ENCODE data around the gene GTF2E1.

Gene GTF2E1

GRCh38 chr3:120745466-120745865 is 2.9 kb downstream of the GTF2E1 start:
- no peak for TF ChIP-seq CTCF (IDR thresholded peaks at IDR 0.05)

GRCh38 chr3:120749843-120750242 is 7.3 kb downstream of the GTF2E1 start:
- no peak for TF ChIP-seq CTCF (IDR thresholded peaks at IDR 0.05)

DNA sequence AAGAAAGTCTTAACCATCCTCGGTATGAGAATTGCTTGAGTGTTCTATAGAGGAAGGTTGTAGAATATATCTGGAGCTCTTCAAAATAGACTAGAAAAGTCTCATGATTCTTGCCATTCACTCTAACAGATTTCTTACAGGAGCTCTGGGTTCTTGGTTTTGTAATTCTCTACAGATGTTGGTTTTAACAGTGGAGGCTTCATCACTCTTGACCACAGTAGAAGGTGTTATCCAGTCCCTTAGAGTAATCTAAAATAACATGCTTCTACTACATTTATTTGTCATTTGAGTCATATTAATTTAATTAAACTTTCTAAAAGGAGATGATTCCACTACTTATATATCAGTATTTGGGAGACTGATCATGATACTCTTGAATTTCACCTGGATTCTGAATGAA is 9.7 kb downstream of the GTF2E1 start:
- no peak for TF ChIP-seq CTCF (IDR thresholded peaks at IDR 0.05)

- no peak for TF ChIP-seq CTCF (IDR thresholded peaks at IDR 0.05)
Observed at GRCh38 chr3:120752865-120753264, 10.3 kb downstream of the GTF2E1 start.

GRCh38 chr3:120753810-120754209 is 11.3 kb downstream of the GTF2E1 start:
- no peak for TF ChIP-seq CTCF (IDR thresholded peaks at IDR 0.05)

- no peak for TF ChIP-seq CTCF (IDR thresholded peaks at IDR 0.05)
Observed at GRCh38 chr3:120756061-120756460, 13.5 kb downstream of the GTF2E1 start.

- TF ChIP-seq CTCF (IDR thresholded peaks at IDR 0.05): no peak
Observed at GRCh38 chr3:120762615-120763014, 20.1 kb downstream of the GTF2E1 start.

DNA sequence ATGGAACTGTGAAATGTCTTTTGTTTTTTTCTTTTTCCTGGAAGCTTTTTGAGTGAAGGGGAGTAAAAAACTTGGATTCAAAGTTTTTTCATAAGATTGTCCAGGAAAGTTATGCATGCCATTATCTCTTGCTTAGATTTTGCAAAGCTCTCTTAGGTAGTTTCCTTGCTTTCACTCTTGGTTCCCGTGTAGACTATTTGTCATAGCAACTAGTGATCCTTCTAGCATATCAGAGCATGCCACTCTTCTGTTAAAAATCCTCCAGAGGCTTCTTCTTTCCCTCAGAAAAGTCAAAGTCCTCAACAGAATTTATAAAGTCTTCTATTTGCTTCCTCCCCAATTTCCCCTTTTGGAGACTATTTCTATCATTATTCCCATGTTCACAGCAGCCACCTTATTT is 21.1 kb downstream of the GTF2E1 start:
- no peak for TF ChIP-seq CTCF (IDR thresholded peaks at IDR 0.05)
